GM19455 (cell line): ENCODE results near the gene EXOSC2.
A peak's percentile ranks its signal among the peaks of the same experiment; 100 is the strongest.

Source experiments
- ATAC-seq: cut with Tn5 transposase; IDR thresholded peaks from one replicate; pipeline ENCODE4 v1.9.1; 2021; ENCODE audit not compliant: unreplicated experiment

Gene EXOSC2, protein sequence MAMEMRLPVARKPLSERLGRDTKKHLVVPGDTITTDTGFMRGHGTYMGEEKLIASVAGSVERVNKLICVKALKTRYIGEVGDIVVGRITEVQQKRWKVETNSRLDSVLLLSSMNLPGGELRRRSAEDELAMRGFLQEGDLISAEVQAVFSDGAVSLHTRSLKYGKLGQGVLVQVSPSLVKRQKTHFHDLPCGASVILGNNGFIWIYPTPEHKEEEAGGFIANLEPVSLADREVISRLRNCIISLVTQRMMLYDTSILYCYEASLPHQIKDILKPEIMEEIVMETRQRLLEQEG

GRCh38 chr9:130693426-130694191 lies at the start of gene EXOSC2:
Gene EXOSC2, plus strand, starts transcription at chr9:130693780. Its CDS starts 12 bp downstream, at chr9:130693792.
- peak; percentile 90 for ATAC-seq

DNA sequence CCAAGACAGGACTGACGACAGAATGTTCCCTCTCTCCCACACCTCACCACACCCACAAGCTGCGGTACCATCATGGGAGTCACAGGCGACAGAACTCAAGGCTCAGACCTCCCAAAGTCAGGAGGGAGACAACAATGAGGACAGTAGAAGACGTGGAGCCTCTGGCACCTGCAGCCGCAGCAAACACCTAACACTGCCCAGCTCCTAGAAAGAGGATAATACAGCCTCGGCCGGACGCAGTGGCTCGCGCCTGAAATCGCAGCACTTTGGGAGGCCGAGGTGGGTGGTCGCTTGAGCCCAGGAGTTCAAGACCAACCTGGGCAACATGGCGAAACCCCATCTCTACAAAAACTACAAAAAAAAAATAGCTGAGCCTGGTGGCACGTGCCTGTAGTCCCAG lies 42.4 kb upstream of the EXOSC2 start:
- no peak for ATAC-seq

GRCh38 chr9:130651752-130652151 lies 41.8 kb upstream of the EXOSC2 start:
- ATAC-seq, result no peak

GRCh38 chr9:130654879-130655278 lies 38.7 kb upstream of the EXOSC2 start:
- no peak for ATAC-seq

DNA sequence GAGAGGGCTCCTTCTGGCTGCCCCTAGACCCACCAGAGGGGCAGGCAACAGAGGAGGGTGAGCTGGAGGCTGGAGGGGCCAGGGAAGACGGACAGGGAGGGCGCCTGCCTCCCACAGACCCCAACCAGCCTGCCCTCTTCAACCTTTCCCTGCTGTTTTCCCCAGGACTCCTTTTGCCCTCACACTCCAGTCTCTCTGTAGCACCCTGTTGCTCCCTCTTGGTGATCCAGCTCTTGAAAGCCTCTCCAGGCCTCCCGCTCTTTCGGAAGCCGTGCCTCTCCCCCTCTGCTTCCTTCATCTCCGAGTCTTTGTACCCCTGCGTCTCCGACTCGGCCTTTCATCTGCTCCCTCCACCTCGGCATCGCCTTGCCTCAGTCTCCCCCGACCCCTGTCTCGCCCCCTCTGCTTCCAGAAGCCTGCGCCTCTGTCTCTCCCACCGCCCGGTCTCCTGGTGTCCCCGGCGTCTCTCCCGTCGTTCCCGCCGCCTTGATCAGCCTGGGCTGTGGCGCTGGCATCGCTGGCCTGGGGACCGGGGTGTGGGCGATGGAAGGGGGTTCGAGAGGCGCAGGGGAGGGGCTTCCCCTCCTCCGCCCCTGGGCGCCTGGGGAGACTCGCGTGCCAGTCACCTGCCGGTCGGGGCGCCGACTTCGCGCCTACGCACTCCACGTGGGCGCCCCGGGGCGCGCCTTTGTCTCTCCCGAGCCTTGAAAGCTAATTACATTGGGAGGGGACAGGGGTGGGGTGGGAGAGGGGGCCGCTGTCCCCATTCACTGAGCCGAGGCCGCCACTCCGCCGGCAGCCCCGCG lies 34.5 kb upstream of the EXOSC2 start:
- no peak for ATAC-seq

DNA sequence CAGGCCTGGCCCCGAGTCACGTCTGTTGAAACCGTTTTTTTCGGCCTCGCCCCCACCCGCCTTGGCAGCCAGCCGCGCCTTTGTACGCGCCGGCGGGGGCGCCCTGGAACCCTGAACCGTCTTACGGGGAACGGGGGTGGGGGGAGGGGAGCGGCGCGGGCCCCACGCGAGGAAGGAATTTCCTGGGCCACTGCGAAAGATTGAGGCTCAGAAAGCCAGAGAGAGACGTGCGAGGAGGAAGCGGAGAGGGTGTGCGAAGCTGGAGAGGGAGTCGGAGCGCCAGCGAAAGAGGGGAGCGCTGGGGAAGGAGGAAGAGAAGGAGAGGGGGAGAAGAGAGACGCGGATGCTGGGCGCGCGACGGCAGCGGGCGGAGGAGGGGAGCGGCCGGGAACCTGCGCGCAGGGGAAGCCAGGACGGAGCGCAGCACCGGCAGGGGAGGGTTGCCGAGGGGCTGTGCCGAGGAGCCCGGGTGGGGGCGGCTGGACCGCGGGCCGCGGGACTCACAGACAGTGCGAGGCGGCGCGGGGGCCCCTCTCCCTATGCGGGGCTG lies 33.8 kb upstream of the EXOSC2 start:
- ATAC-seq, result no peak

GRCh38 chr9:130660326-130660682 lies 33.3 kb upstream of the EXOSC2 start:
- ATAC-seq, result no peak

GRCh38 chr9:130660683-130661450 lies 32.7 kb upstream of the EXOSC2 start:
- ATAC-seq, result no peak

- ATAC-seq, result no peak
Measured at GRCh38 chr9:130661451-130662098, 32.0 kb upstream of the EXOSC2 start.

DNA sequence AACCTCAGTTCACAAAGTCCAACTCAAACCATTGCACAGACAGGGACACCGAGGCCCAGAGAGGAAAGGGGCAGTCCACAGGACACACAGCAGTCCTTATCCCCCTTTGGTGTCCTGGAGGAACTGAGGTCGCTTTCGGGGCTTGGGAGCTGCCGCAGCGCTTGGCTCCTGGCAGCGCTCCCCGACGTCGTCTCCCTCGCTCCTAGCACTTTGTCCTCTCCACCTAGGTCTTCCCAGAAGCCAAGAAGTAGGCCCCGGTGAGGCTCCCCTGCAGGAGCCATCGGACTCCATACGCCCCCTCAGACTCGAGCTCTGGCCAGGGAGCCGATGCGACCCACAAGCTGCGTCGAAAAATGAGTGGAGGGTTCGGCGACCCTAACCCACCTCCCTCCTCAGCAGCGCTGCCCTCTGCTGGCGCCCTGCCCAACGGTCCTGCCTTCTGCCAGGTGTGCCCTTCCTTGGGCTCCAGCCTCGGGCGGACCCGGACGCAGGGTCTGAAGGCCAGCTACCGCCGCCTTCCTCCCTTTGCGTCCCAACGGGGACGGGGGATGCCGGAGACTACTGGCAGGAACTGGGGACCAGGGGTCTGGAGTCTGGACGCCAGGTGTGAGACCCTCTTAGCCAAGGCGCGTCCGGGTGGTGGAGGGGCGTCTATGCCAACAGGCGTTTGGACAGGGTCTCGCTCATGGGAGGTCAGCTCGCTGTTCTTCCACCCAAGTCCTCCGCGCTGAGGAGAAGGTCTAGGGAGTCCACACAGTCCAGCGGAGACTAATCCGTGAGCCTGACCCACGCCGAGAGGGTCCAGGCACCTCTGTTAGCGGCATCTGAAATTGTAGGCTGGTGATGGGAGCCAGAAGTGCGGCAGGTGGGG lies 31.2 kb upstream of the EXOSC2 start:
- ATAC-seq, result no peak

GRCh38 chr9:130662970-130663257 lies 30.7 kb upstream of the EXOSC2 start:
- ATAC-seq, result no peak

GRCh38 chr9:130663258-130663976 lies 30.2 kb upstream of the EXOSC2 start:
- no peak for ATAC-seq

DNA sequence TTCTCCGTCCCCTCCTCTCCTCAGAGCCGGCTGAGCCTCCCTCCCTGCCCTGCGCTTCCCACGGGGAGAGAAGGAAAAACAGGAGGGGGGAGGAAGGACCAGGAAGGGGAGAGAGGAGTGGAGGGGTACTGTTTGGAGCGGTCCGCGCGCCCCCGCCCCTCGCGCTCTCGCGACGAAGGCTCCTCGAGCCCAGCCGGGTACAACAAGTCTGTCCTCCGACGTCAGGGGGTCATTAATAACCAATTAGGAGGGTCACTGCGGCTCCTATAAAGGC lies 29.7 kb upstream of the EXOSC2 start:
- ATAC-seq, result no peak

- no peak for ATAC-seq
Measured at GRCh38 chr9:130664251-130665028, 29.1 kb upstream of the EXOSC2 start, which contains the start of gene PRDM12. Gene PRDM12, plus strand, starts transcription at chr9:130664594. Its CDS starts 60 bp downstream, at chr9:130664654.

GRCh38 chr9:130665029-130665430 lies 28.6 kb upstream of the EXOSC2 start:
- ATAC-seq, result no peak

DNA sequence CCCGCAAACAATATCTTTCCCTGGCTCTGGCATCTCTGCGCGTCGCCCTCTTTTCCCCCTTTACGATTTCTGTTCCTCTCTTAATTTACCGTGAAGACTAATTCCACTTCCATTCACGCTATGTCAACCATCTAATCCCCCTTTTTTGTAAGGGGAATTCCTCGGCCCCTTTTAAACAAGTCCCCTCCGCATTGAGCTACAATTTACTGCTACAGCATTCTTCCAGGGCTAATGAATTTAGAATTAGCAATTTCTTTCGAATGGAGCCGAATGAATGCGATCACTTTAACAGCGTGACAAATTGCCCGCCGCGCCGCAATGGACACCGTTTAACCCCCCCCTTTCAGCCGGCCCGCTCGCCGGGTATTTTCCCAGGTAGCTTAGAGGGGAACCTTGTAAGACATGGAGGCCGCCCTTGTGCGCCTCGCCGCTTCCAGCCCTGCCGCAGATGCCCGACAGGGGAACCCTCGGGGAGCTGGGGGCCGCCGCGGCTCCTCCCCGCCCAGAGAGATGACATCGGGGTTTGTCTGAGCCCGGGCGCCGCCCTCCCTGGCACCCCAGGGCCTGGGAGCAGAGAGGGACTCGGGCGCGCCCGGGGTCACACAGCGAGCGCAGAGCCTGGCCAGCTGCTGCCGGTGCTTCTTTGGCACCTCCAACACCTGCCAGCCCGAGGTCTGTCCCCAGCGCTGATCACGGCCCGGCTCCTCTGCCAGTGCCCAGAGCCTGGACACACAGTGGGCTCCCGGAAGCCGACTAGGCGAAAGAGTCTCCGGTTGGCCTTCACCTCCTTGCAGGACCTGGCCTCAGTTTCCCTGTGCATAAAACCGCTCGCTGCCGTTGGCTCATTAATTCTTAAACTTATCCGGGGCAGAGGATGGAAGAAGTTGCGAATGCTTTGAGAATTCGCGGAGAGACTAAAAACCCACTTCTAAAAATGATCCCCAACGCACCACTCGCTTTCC lies 27.9 kb upstream of the EXOSC2 start:
- no peak for ATAC-seq
